ENCODE data around the gene GPR15LG.

GRCh38 chr10:84224411-84225028 lies 50.9 kb downstream of the GPR15LG start:
- TF ChIP-seq POLR2A (IDR thresholded peaks at IDR 0.05), result no peak
- TF ChIP-seq CTCF (IDR thresholded peaks at IDR 0.05), result no peak
